NCI-H524 (cell line): Measurements from ENCODE around the gene CHGA.

Experiments used
- DNase-seq, 2 experiments: peaks; one replicate each; lab custom pipeline; 2025; lab: John Stamatoyannopoulos, UW

Gene CHGA

GRCh38 chr14:92922883-92923743 is at the start of gene CHGA:
CHGA (plus strand) TSS chr14:92923150; CDS start chr14:92923360, 210 bp downstream.
- DNase-seq, result peak; percentile 81 to 91

- DNase-seq, result no peak
Observed at GRCh38 chr14:92874962-92875661, 47.8 kb upstream of the CHGA start.

GRCh38 chr14:92877757-92878431 is 45.1 kb upstream of the CHGA start:
- DNase-seq, result no peak

- DNase-seq, result no peak
Observed at GRCh38 chr14:92880351-92880750, 42.6 kb upstream of the CHGA start.

- DNase-seq, result peak; percentile 77 to 86
Observed at GRCh38 chr14:92880851-92881250, 42.1 kb upstream of the CHGA start.

- no peak for DNase-seq
Observed at GRCh38 chr14:92883066-92883465, 39.9 kb upstream of the CHGA start.

- no peak for DNase-seq
Observed at GRCh38 chr14:92884410-92884809, 38.5 kb upstream of the CHGA start.

- no peak for DNase-seq
Observed at GRCh38 chr14:92885279-92886061, 37.5 kb upstream of the CHGA start.

- peak; percentile 91 to 96 for DNase-seq
Observed at GRCh38 chr14:92886337-92886736, 36.6 kb upstream of the CHGA start.

- no peak for DNase-seq
Observed at GRCh38 chr14:92887157-92887556, 35.8 kb upstream of the CHGA start.

GRCh38 chr14:92888896-92889295 is 34.1 kb upstream of the CHGA start:
- no peak for DNase-seq

- no peak for DNase-seq
Observed at GRCh38 chr14:92890830-92891588, 31.9 kb upstream of the CHGA start.

- DNase-seq, result no peak
Observed at GRCh38 chr14:92892589-92892988, 30.4 kb upstream of the CHGA start.

GRCh38 chr14:92895352-92895878 is 27.5 kb upstream of the CHGA start:
- no peak for DNase-seq

- no peak for DNase-seq
Observed at GRCh38 chr14:92897922-92898565, 24.9 kb upstream of the CHGA start.

- DNase-seq, result no peak
Observed at GRCh38 chr14:92898566-92899131, 24.3 kb upstream of the CHGA start.

- no peak for DNase-seq
Observed at GRCh38 chr14:92900660-92901059, 22.3 kb upstream of the CHGA start.

- peak in 1 of 2 experiments; percentile 18 for DNase-seq
Observed at GRCh38 chr14:92902191-92902590, 20.8 kb upstream of the CHGA start.

GRCh38 chr14:92902726-92903125 is 20.2 kb upstream of the CHGA start:
- peak; percentile 92 for DNase-seq

GRCh38 chr14:92903359-92903758 is 19.6 kb upstream of the CHGA start:
- DNase-seq, result no peak
